ENCODE data around the gene SLC35A4. TPM values are rescaled to one million over a fixed set of nuclear protein-coding genes. Genes with fewer than 3 reads are reported as not detected.

SLC35A4 gene
- total and polyA plus RNA-seq, 9 donors, result 10.1 to 71.8 (median 62.3) TPM

DNA sequence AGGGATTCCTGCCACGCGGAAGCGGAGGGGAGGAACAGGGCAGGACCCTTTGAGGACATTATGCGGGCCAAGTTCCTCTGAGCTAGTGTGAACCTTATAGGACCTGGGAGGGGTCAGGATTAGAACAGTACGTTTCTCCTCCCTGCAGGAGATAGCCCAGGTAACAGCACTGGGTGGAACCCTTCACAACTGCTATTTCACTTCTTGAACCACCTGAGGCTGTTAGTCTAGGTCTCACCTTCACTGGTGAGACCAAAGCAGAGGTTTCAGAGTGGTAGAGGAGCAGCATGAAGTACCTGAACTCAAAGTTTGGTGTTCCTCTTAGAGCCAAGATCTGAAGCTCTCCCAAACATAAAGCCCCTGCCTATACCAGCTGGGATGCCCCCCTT, 16.3 kb upstream of the SLC35A4 start:
- Histone ChIP-seq H3K4me1 (ENCODE audit: control insufficient read depth, insufficient read depth, low read length) (peaks cover 32% of the 10 kb centered on the region), H3K9me3 (replicated peaks; ENCODE audit: control insufficient read depth, low read depth, low read length) (no peaks in the 10 kb centered on the region), H3K4me3 (ENCODE audit: low read length) (peak overlapping the region; percentile 57), H3K36me3 (ENCODE audit: control insufficient read depth, insufficient read depth, low read length) (peaks cover 54% of the 10 kb centered on the region), H3K27ac (ENCODE audit: low read length) (peak overlapping the region; percentile 94), H3K27me3 (ENCODE audit: control insufficient read depth, insufficient read depth, low read length) (no peaks in the 10 kb centered on the region)
- DNase-seq, result no peak
- 7% methylated on average over 4 of the region's 5 CpGs for WGBS (ENCODE audit: insufficient coverage)

DNA sequence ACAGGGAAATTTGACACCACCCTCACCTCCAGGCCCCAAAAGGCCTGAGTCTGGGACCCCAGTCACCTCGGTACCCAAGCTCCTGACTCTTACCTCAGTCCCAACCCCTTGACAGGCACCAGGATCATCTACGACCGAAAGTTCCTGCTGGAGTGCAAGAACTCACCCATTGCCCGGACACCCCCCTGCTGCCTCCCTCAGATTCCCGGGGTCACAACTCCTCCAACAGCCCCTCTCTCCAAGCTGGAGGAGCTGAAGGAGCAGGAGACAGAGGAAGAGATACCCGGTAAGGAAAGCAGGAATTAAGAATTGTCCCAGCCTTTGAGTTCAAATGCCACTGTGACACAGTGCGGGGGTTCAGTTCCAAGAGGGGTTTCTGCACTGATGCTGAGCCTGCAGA, 15.8 kb upstream of the SLC35A4 start:
- DNase-seq, result no peak
- 73% methylated on average over 5 of the region's 7 CpGs for WGBS (ENCODE audit: insufficient coverage)
- H3K9me3 ChIP-seq (replicated peaks; ENCODE audit: control insufficient read depth, low read depth, low read length), result no peaks in the 10 kb centered on the region
- no peaks in the 10 kb centered on the region for H3K27me3 ChIP-seq (ENCODE audit: control insufficient read depth, insufficient read depth, low read length)
- H3K4me1 ChIP-seq (ENCODE audit: control insufficient read depth, insufficient read depth, low read length), result peaks cover 32% of the 10 kb centered on the region
- H3K4me3 ChIP-seq (ENCODE audit: low read length), result no peak overlapping the region
- H3K36me3 ChIP-seq (ENCODE audit: control insufficient read depth, insufficient read depth, low read length), result peaks cover 58% of the 10 kb centered on the region
- H3K27ac ChIP-seq (ENCODE audit: low read length), result peak overlapping the region; percentile 94

DNA sequence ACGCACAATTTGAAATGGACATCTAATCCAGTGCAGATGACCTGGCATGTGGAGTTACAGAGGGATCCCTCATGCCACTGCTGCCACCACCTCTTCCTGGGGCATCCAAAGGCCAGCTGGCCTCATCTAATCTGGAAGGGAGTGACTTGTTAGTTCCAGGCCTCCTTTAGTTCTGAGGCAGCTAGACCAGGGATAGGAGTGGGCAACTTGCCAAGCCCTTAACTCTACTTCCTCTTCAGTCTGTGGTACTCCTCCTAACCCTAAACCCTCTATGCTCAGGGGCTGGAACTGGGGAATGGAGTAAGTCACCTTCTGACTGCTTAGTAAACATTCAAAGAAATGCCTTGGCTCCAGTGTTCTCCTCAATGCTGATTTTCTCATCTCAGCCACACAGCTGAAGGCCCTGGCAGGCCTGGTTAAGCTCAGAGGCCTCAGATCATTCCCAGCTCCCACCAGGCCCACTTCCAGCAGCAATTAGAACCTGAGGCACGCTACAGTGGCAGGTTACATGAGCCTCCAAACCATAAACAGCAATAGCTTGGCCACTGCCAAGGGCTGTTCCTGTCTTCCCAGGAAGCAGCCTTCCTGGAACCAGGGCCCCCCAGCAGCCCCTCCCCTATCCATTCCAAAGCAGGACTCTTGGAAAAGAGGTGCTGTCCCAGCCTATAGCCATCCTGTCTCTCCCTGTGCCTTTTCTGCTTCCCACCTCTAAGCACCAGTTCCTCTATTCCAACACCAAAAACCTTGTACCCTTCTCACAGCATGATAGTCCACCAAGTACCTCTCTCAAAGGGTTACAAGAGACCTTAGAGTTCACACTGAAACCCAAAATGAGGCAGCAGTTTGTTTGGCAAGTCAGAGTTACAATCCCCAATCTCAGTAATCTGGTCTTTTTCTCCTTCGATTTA, 15.1 kb upstream of the SLC35A4 start:
- Histone ChIP-seq H3K36me3 (ENCODE audit: control insufficient read depth, insufficient read depth, low read length) (peaks cover 51% of the 10 kb centered on the region), H3K9me3 (replicated peaks; ENCODE audit: control insufficient read depth, low read depth, low read length) (no peaks in the 10 kb centered on the region), H3K27ac (ENCODE audit: low read length) (peak overlapping the region; percentile 94), H3K27me3 (ENCODE audit: control insufficient read depth, insufficient read depth, low read length) (no peaks in the 10 kb centered on the region), H3K4me1 (ENCODE audit: control insufficient read depth, insufficient read depth, low read length) (peaks cover 32% of the 10 kb centered on the region), H3K4me3 (ENCODE audit: low read length) (no peak overlapping the region)
- 60% methylated on average over 2 of the region's 3 CpGs for WGBS (ENCODE audit: insufficient coverage)
- DNase-seq, result peak; percentile 76

DNA sequence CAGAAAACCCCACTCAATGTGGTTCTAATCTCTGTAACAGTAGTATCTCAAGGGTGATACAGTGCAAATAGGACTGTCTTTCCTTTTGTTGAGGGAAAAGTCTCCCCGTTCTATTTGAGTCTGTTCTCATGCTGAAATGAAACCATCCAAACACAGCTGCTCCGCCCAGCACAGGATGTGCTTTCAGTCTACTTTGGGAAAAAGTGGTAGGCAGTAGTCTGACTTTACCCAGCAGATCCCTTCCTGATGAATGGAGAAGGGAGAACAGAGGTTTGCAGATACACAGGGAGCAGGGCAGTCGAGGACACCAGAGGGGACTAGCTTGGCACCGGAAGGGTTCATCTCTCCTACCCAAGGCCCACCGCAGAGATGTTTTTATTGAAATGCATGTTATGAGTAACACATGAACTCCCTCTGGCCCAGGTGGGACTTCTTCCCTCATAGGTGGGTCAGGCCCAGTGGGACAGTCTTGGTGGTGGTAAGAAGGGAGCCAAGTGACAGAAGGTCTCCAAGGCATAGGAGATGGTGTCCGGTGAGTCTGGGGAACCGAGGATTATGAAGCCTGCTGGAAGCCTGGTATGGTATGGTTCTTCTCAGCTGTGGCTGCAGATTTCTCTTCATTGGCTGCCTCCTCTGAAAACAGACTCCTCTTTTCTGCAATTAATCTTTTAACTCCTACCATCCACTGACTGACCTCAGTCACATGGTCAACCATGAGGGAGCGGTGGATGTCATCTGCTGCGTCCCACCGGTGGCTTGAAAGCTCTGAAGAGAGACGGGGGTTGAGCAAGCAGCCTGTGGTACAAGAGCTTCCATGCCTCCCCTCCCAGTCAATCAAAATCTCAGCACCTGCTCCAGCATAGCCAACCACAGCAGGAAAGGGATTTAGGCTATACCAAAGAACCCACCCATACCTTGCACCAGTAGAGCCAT, 14.2 kb upstream of the SLC35A4 start:
- peaks cover 33% of the 10 kb centered on the region for H3K4me1 ChIP-seq (ENCODE audit: control insufficient read depth, insufficient read depth, low read length)
- H3K36me3 ChIP-seq (ENCODE audit: control insufficient read depth, insufficient read depth, low read length), result peaks cover 47% of the 10 kb centered on the region
- 94% methylated on average over 6 of the region's 11 CpGs for WGBS (ENCODE audit: insufficient coverage)

DNA sequence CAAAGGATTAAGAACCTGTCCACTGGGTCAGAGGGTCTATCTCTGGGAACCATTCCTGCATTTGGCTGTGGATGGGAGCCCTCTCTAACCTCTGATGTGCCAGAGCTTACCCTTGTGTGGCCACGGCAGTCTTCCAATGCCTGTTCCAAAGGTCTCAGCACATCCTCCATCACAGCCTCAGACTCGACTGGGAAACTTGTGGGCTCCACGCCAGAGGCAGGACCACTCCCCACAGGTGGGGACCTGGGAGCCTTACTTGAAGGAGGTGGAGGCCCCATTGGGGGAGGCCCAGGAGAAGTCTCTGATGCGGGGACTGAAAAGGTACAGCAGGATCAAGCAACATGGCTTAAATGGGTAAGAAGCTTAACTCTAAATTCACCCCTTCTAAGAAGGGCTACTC, 12.8 kb upstream of the SLC35A4 start:
- Histone ChIP-seq H3K27ac (ENCODE audit: low read length) (no peak overlapping the region), H3K9me3 (replicated peaks; ENCODE audit: control insufficient read depth, low read depth, low read length) (no peaks in the 10 kb centered on the region), H3K36me3 (ENCODE audit: control insufficient read depth, insufficient read depth, low read length) (peaks cover 47% of the 10 kb centered on the region), H3K4me1 (ENCODE audit: control insufficient read depth, insufficient read depth, low read length) (peaks cover 36% of the 10 kb centered on the region), H3K27me3 (ENCODE audit: control insufficient read depth, insufficient read depth, low read length) (no peaks in the 10 kb centered on the region), H3K4me3 (ENCODE audit: low read length) (no peak overlapping the region)
- DNase-seq, result no peak
- 100% methylated on average over 1 of the region's 4 CpGs for WGBS (ENCODE audit: insufficient coverage)

More for the DNA sequence above, 14.2 kb upstream of the SLC35A4 start:
- DNase-seq, result no peak
- H3K27ac ChIP-seq (ENCODE audit: low read length), result peak overlapping the region; percentile 94
- no peaks in the 10 kb centered on the region for H3K27me3 ChIP-seq (ENCODE audit: control insufficient read depth, insufficient read depth, low read length)
- H3K4me3 ChIP-seq (ENCODE audit: low read length), result no peak overlapping the region
- no peaks in the 10 kb centered on the region for H3K9me3 ChIP-seq (replicated peaks; ENCODE audit: control insufficient read depth, low read depth, low read length)

DNA sequence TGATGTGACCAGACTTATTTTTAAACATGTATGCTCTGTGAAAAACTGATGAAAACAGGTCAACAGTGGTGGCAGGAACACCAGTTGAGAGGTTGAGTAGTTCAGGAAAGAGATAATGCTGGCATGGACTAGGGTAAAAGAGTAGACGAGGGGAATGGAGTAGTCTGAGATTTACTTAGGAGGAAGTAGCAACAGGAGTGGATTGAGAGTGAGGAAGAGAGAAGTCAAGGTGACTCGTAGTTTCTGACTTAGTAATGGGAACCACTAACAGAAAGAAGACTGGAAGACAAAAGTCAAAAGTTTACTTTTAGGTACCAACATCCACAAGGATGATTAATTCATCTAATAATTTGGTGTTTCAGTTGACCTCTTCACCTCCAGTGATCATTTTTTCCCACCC, 11.0 kb upstream of the SLC35A4 start:
- peaks cover 24% of the 10 kb centered on the region for H3K4me1 ChIP-seq (ENCODE audit: control insufficient read depth, insufficient read depth, low read length)
- H3K27me3 ChIP-seq (ENCODE audit: control insufficient read depth, insufficient read depth, low read length), result no peaks in the 10 kb centered on the region
- no peak overlapping the region for H3K4me3 ChIP-seq (ENCODE audit: low read length)
- 58% methylated on average over 1 of the region's 2 CpGs for WGBS (ENCODE audit: insufficient coverage)
- DNase-seq, result no peak
- H3K36me3 ChIP-seq (ENCODE audit: control insufficient read depth, insufficient read depth, low read length), result peaks cover 46% of the 10 kb centered on the region
- H3K27ac ChIP-seq (ENCODE audit: low read length), result no peak overlapping the region
- no peaks in the 10 kb centered on the region for H3K9me3 ChIP-seq (replicated peaks; ENCODE audit: control insufficient read depth, low read depth, low read length)

DNA sequence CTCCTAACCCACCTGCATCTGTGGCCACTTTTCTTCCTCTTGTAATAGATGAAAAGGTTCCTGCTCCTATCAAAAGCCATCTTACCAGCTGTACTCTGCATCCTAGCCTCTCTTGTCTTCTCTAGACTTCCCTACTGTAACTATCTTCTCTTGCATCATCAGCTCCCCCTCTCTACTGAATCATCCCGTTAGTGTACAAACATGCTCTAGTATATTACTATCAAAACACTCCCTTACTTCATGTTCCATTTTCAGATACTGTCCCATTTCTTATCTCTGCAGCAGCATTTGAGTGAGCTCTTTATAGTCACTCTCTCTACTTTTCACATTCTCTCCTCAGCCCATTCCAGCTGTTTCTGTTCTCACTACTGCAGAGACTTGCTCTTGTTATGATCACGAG, 10.2 kb upstream of the SLC35A4 start:
- no peak overlapping the region for H3K27ac ChIP-seq (ENCODE audit: low read length)
- H3K9me3 ChIP-seq (replicated peaks; ENCODE audit: control insufficient read depth, low read depth, low read length), result no peaks in the 10 kb centered on the region
- peaks cover 16% of the 10 kb centered on the region for H3K4me1 ChIP-seq (ENCODE audit: control insufficient read depth, insufficient read depth, low read length)
- H3K27me3 ChIP-seq (ENCODE audit: control insufficient read depth, insufficient read depth, low read length), result no peaks in the 10 kb centered on the region
- peaks cover 41% of the 10 kb centered on the region for H3K36me3 ChIP-seq (ENCODE audit: control insufficient read depth, insufficient read depth, low read length)
- no peak for DNase-seq
- no peak overlapping the region for H3K4me3 ChIP-seq (ENCODE audit: low read length)
- WGBS (ENCODE audit: insufficient coverage), result 75% methylated on average over 1 of the region's 2 CpGs

DNA sequence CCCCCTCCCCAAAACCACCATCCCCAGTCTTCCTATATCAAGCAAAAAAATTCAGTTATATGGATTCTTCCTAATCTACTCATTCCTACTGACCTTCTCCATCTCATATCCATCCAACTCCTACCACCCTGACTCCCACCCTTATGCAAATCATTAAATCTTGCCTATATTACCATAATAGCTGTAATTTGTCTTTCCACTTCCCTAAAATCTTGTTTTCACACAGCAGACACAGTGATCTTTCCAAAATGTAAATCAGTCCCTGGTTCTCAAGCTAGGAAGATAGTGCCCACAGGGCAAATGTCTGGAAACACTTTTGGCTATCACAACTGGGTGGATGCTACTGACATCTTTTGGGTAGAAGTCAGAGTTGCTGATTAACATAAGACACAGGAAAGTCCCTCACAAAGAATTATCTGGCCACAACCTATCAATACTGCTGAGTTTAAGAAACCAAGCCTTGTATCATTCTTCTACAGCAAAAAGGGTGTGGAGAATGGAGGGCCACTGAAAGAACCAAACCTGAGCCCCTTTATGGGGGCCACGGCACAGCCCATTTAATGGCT, 8.8 kb upstream of the SLC35A4 start:
- Histone ChIP-seq H3K27me3 (ENCODE audit: control insufficient read depth, insufficient read depth, low read length) (no peaks in the 10 kb centered on the region), H3K4me3 (ENCODE audit: low read length) (peak overlapping the region; percentile 54), H3K4me1 (ENCODE audit: control insufficient read depth, insufficient read depth, low read length) (peaks cover 14% of the 10 kb centered on the region), H3K36me3 (ENCODE audit: control insufficient read depth, insufficient read depth, low read length) (peaks cover 39% of the 10 kb centered on the region), H3K9me3 (replicated peaks; ENCODE audit: control insufficient read depth, low read depth, low read length) (no peaks in the 10 kb centered on the region), H3K27ac (ENCODE audit: low read length) (no peak overlapping the region)
- DNase-seq, result no peak
- no CpG with 5 or more reads among the region's 1 CpG for WGBS (ENCODE audit: insufficient coverage)

DNA sequence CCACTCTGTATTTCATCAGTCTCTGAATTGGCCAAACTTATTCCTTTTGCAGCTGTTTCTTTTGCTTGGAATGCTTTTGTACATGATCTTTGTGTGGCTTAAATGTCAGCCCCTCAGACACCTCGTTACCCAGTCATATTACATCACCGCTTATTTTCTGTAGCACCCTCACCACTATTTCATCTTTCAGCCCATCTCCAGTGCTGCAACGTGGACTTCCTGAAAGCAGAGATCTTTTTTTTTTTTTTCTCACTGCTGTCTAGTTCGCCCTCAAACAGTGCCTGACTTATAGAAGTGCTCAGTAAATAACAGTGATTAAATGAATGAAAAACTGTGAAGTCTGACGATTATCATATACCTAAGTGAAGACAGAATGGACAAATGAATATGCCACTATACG, 8.2 kb upstream of the SLC35A4 start:
- Histone ChIP-seq H3K27me3 (ENCODE audit: control insufficient read depth, insufficient read depth, low read length) (no peaks in the 10 kb centered on the region), H3K27ac (ENCODE audit: low read length) (no peak overlapping the region), H3K36me3 (ENCODE audit: control insufficient read depth, insufficient read depth, low read length) (peaks cover 39% of the 10 kb centered on the region), H3K9me3 (replicated peaks; ENCODE audit: control insufficient read depth, low read depth, low read length) (no peaks in the 10 kb centered on the region), H3K4me1 (ENCODE audit: control insufficient read depth, insufficient read depth, low read length) (peaks cover 14% of the 10 kb centered on the region), H3K4me3 (ENCODE audit: low read length) (peak overlapping the region; percentile 54)
- DNase-seq, result no peak
- 17% methylated on average over 1 of the region's 6 CpGs for WGBS (ENCODE audit: insufficient coverage)
